HG03196 (cell line): Measurements from ENCODE around the gene ATRNL1.
"Not testable (repeated sequence)": the region's sequence is repeated elsewhere in the genome, so short reads cannot be mapped to it uniquely, and the experiment has no call there.

Experiments used
- ATAC-seq: cut with Tn5 transposase; IDR thresholded peaks from one replicate; pipeline ENCODE4 v1.9.1; 2021; ENCODE audit not compliant: unreplicated experiment

Gene ATRNL1

GRCh38 chr10:115402699-115403098 lies 309.5 kb downstream of the ATRNL1 start:
- no peak for ATAC-seq

- not testable (repeated sequence) for ATAC-seq
Observed at GRCh38 chr10:115405838-115406237, 312.7 kb downstream of the ATRNL1 start.

GRCh38 chr10:115409347-115409746 lies 316.2 kb downstream of the ATRNL1 start:
- no peak for ATAC-seq

- peak; percentile 87 for ATAC-seq
Observed at GRCh38 chr10:115417585-115418265, 324.6 kb downstream of the ATRNL1 start.

- no peak for ATAC-seq
Observed at GRCh38 chr10:115422624-115423023, 329.5 kb downstream of the ATRNL1 start.

GRCh38 chr10:115427611-115428010 lies 334.4 kb downstream of the ATRNL1 start:
- no peak for ATAC-seq

- no peak for ATAC-seq
Observed at GRCh38 chr10:115432188-115432819, 339.1 kb downstream of the ATRNL1 start.

- ATAC-seq = no peak
Observed at GRCh38 chr10:115436999-115437398, 343.8 kb downstream of the ATRNL1 start.

GRCh38 chr10:115441907-115442545 lies 348.9 kb downstream of the ATRNL1 start:
- ATAC-seq = no peak

- ATAC-seq = no peak
Observed at GRCh38 chr10:115456812-115457211, 363.6 kb downstream of the ATRNL1 start.

- ATAC-seq = no peak
Observed at GRCh38 chr10:115483294-115483693, 390.1 kb downstream of the ATRNL1 start.

- no peak for ATAC-seq
Observed at GRCh38 chr10:115491526-115492140, 398.5 kb downstream of the ATRNL1 start.

GRCh38 chr10:115503546-115503945 lies 410.4 kb downstream of the ATRNL1 start:
- no peak for ATAC-seq

- ATAC-seq = no peak
Observed at GRCh38 chr10:115514895-115515294, 421.7 kb downstream of the ATRNL1 start.

- ATAC-seq = no peak
Observed at GRCh38 chr10:115525141-115525540, 432.0 kb downstream of the ATRNL1 start.

- ATAC-seq = not testable (repeated sequence)
Observed at GRCh38 chr10:115527682-115528081, 434.5 kb downstream of the ATRNL1 start.

GRCh38 chr10:115536401-115536800 lies 443.2 kb downstream of the ATRNL1 start:
- not testable (repeated sequence) for ATAC-seq

GRCh38 chr10:115539142-115539762 lies 446.1 kb downstream of the ATRNL1 start:
- ATAC-seq = no peak

- ATAC-seq = no peak
Observed at GRCh38 chr10:115555887-115556402, 462.8 kb downstream of the ATRNL1 start.

- ATAC-seq = no peak
Observed at GRCh38 chr10:115558252-115558651, 465.1 kb downstream of the ATRNL1 start.

- no peak for ATAC-seq
Observed at GRCh38 chr10:115566867-115567266, 473.7 kb downstream of the ATRNL1 start.
